ENCODE measurements around the gene SLC25A45.
A peak's percentile ranks its signal among the peaks of the same experiment; 100 is the strongest.

SLC25A45 gene, protein sequence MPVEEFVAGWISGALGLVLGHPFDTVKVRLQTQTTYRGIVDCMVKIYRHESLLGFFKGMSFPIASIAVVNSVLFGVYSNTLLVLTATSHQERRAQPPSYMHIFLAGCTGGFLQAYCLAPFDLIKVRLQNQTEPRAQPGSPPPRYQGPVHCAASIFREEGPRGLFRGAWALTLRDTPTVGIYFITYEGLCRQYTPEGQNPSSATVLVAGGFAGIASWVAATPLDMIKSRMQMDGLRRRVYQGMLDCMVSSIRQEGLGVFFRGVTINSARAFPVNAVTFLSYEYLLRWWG

GRCh38 chr11:65382033-65382803 lies at the start of gene SLC25A45:
Gene SLC25A45 (minus strand): TSS chr11:65382646. CDS start chr11:65381951, 695 bp downstream.
- DNase-seq (ENCODE audit: low read depth): peak; percentile 99

- peak; percentile 27 for DNase-seq (ENCODE audit: low read depth)
These were observed 49.1 kb upstream of the SLC25A45 start for GRCh38 chr11:65431451-65432099.

- DNase-seq (ENCODE audit: low read depth): peak; percentile 57
These were observed 48.2 kb upstream of the SLC25A45 start for GRCh38 chr11:65430406-65431217.

DNA sequence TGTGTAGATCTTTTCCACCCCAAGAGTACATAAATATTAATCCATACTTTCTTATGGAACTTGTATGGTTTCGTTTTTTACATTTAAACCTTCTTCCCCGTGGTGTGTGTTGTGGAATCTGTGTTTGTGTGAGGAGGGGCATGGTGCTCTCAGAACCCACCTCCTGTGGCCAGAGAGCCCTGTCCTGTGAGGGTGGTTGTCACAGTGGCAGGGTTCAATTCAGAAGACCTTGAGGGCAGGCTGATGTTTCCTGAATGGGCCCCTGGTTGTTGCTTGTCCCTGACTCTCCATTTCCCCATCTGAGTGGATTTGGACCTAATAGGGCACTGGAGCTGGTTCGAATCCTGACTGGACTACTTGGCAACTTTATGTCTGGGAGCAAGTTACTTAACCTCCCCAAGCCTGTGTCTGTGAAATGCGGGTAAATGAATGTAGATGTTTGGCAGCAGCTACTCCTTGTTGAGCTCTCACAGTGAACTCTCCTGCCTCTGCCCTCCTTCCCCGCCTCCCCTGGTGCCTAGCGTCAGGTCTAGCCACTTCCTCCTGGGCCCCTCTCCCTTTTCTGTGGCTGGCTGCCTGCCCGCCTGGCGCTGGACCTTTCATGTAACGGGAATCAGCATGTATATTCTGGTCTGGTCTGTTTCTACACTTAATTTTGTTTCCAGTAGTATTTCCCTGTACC lies 47.4 kb upstream of the SLC25A45 start:
- peak; percentile 80 for DNase-seq (ENCODE audit: low read depth)

DNA sequence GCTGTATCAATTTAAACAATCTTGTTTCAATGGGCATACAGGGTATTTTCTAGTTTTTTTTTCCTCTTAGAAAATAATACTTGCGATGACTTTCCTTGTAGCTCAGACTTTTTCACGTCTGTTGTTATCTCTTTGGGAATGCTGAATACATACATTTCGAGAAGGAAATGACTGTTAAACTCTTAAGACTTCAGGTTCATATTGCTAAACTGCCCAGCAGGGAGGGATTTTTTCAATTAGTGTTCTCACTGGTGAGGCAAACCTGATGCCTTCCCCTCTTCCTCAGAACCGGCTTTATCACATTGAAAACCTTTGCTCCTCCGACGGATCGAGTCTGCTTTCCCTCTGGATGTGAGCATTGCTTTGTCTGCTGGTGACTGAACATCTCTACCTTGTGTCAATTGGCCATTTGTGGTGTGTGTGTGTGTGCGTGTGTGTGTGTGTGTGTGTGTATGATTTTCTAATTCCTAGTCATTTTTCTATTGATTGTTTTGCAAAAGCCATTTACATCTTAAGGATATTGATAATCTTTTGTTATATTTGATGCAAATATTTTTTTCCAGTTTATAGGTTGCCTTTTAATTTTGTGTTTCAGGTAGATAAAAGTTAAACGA lies 46.7 kb upstream of the SLC25A45 start:
- peak; percentile 71 for DNase-seq (ENCODE audit: low read depth)

GRCh38 chr11:65428578-65429067 lies 46.2 kb upstream of the SLC25A45 start:
- no peak for DNase-seq (ENCODE audit: low read depth)

DNA sequence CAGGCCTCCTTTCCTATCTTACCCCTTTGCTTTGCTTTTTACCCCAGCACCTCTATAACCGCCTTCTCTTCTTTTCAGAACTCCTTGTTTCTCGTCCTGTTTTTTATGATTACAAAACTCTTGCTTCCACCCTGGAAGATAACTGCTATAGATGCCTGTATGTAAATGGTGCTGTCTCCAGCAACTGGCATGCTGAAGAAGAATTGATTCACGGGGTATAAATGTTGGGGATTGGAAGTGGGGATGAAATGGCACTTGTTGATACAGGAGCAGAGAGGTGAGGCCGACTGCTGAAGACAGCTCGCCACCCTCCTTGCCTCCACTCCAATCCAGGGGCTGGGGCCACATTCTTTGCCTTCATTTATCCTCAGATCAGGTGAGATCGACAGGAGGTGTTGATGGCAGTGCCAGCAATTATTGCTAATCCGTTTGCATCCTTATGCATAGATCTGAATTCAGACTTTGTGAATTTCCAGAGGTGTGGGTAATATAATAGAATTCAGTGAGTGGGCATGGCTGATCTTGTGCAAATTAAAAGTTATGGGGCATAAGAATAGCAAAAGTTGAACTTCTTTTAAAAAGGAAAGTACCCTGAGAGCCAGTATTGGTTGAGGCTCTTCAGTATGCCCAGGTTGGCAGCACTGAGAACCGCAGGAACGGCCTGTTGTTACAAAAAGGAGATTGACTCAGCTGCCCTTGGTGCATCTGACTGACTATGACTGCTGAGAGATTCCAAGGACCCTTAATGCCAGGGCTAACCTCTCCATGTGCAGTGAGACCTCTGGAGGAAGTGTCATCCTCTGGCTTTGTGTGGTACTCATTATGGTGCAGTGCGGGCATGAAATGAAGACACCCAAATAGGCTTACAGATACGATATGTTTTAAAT lies 45.5 kb upstream of the SLC25A45 start:
- DNase-seq (ENCODE audit: low read depth): peak; percentile 78

- peak; percentile 69 for DNase-seq (ENCODE audit: low read depth)
These were observed 44.6 kb upstream of the SLC25A45 start for GRCh38 chr11:65426839-65427690.

DNA sequence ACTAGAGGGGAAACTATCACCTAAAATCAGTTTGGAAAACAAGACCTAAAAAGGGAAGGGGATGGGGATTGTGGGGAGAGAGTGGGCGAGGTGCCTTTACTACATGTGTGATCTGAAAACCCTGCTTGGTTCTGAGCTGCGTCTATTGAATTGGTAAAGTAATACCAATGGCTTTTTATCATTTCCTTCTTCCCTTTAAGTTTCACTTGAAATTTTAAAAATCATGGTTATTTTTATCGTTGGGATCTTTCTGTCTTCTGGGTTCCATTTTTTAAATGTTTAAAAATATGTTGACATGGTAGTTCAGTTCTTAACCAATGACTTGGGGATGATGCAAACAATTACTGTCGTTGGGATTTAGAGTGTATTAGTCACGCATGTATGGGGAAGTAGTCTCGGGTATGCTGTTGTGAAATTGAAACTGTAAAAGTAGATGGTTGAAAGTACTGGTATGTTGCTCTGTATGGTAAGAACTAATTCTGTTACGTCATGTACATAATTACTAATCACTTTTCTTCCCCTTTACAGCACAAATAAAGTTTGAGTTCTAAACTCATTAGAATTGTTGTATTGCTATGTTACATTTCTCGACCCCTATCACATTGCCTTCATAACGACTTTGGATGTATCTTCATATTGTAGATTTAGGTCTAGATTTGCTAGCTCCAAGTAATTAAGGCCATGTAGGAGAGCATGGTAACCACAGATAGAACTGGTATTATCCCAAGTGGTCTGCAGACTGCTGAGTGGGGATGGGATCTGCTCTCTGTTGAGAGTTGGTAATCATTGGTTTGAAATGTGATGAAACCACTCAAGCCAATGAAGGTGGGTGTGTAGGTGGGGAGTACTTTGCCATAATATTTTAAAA lies 43.8 kb upstream of the SLC25A45 start:
- DNase-seq (ENCODE audit: low read depth): peak; percentile 39

DNA sequence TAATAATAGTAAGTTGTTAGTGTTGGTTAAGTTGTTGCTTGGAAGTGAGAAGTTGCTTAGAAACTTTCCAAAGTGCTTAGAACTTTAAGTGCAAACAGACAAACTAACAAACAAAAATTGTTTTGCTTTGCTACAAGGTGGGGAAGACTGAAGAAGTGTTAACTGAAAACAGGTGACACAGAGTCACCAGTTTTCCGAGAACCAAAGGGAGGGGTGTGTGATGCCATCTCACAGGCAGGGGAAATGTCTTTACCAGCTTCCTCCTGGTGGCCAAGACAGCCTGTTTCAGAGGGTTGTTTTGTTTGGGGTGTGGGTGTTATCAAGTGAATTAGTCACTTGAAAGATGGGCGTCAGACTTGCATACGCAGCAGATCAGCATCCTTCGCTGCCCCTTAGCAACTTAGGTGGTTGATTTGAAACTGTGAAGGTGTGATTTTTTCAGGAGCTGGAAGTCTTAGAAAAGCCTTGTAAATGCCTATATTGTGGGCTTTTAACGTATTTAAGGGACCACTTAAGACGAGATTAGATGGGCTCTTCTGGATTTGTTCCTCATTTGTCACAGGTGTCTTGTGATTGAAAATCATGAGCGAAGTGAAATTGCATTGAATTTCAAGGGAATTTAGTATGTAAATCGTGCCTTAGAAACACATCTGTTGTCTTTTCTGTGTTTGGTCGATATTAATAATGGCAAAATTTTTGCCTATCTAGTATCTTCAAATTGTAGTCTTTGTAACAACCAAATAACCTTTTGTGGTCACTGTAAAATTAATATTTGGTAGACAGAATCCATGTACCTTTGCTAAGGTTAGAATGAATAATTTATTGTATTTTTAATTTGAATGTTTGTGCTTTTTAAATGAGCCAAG lies 42.9 kb upstream of the SLC25A45 start:
- DNase-seq (ENCODE audit: low read depth): peak; percentile 46

DNA sequence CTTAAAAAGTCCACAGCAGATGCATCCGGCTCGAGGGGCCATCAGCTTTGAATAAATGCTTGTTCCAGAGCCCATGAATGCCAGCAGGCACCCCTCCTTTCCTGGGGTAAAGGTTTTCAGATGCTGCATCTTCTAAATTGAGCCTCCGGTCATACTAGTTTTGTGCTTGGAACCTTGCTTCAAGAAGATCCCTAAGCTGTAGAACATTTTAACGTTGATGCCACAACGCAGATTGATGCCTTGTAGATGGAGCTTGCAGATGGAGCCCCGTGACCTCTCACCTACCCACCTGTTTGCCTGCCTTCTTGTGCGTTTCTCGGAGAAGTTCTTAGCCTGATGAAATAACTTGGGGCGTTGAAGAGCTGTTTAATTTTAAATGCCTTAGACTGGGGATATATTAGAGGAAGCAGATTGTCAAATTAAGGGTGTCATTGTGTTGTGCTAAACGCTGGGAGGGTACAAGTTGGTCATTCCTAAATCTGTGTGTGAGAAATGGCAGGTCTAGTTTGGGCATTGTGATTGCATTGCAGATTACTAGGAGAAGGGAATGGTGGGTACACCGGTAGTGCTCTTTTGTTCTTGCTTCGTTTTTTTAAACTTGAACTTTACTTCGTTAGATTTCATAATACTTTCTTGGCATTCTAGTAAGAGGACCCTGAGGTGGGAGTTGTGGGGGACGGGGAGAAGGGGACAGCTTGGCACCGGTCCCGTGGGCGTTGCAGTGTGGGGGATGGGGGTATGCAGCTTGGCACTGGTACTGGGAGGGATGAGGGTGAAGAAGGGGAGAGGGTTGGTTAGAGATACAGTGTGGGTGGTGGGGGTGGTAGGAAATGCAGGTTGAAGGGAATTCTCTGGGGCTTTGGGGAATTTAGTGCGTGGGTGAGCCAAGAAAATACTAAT lies 42.0 kb upstream of the SLC25A45 start:
- peak; percentile 35 for DNase-seq (ENCODE audit: low read depth)

GRCh38 chr11:65423516-65424204 lies 41.2 kb upstream of the SLC25A45 start:
- DNase-seq (ENCODE audit: low read depth): peak; percentile 9

GRCh38 chr11:65422633-65423515 lies 40.4 kb upstream of the SLC25A45 start, which contains the start of gene NEAT1:
Gene NEAT1 (plus strand): TSS chr11:65422798.
- DNase-seq (ENCODE audit: low read depth): peak; percentile 91
